ENCODE results near the gene GAPDH. TPM values are rescaled to one million over a fixed set of nuclear protein-coding genes. Genes with fewer than 3 reads are reported as not detected.
A peak's percentile ranks its signal among the peaks of the same experiment; 100 is the strongest.
"Not testable (repeated sequence)": the region's sequence is repeated elsewhere in the genome, so short reads cannot be mapped to it uniquely, and the experiment has no call there.

GAPDH gene
- total RNA-seq, 1 donor from 2014 or later = 4,109 TPM

DNA sequence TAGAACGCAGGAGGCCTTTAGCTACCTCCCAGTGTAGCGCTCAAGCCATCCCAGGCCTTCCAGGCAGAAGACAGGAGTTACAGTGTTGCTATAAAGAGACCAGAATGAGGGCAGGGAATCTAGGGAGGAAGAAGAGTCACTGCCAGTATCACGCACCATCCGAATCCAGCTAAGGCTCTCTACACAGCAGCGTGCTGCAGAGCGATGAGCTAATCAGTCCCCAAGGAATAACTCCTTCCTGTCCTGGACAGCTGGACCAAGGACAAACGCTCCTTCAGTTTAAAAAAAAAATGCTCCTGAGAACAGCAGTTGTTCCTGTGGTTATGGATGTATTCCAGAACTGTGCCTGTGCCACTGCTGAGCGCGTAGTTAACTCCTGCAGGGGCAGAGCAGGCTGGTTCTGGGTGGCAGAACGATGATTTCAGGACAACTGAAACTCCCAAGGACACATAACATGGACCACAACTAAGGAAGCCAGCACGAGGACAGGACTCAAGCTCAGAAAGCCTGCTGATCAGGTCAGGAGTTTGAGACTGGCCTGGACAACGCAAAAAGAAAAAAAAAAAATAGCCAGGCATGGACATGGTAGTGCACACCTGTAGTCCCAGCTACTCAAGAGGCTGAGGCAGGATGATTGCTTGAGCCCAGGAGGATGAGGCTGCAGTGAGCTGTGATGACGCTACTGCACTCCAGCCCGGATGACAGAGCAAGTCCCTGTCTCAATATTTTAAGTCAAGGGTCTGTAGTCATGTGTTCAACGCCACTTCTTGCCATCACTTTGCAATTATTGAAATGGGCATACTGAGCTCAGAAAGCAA is 18.9 kb downstream of the GAPDH start:
- intact Hi-C loops (cut with DNase I) = no loop called here
- DNase-seq = peak; percentile 68
- peak; percentile 42 for ATAC-seq (ENCODE audit: poor library complexity)

- DNase-seq (peak; percentile 86), ATAC-seq (ENCODE audit: poor library complexity) (peak; percentile 52)
- intact Hi-C loops (cut with DNase I) = no loop called here
These were observed 20.1 kb downstream of the GAPDH start for GRCh38 chr12:6554168-6555017.

DNA sequence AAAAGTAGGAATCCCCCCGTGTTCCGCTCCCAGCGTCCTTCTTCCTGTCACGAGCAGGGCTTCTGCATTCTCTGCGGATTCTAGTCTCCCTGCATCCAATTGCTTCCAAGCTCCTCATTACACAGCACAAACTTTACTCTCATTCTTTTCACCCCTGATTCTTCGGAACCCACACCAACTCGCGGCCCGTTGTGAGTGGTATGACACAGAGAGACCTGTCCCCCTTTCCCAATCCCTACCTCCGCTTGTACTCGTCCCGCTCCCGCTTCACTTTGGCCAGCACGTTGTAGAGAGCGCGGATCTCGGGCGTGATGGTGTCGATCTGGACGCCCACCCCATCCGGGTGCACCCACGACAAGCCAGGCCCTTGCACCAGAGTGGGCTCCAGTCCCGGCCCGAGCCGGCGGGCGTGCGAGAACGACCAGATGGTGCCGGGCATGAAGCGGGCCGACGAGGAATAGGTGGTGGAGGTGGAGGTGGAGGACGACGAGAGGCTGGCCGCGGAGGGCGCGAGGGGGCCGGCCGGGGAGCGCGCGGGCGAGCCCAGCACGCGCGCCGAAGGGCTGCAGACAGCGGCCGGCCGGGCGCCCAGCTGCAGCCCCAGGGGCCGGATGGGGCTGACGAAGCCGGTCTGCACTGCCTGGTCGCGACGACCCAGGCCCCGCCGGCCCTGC is 20.8 kb downstream of the GAPDH start:
- intact Hi-C loops (cut with DNase I) = no loop called here
- no peak for ATAC-seq (ENCODE audit: poor library complexity)
- DNase-seq = peak; percentile 50

DNA sequence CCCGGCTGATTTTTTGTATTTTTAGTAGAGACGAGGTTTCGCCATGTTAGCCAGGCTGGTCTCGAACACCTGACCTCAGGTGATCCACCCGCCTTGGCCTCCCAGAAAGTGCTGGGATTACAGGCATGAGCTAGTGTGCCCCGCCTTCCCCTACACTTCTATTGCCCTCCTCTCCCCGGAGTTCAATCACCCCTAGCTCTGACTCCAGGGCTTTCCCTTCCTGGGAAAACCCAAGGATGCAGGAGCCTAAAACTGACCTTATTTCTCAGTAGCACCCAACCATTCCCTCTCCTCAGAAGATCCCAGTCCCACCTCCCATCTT is 22.1 kb downstream of the GAPDH start:
- DNase-seq; intact Hi-C loops (cut with DNase I); ATAC-seq (ENCODE audit: poor library complexity): not testable (repeated sequence)

DNA sequence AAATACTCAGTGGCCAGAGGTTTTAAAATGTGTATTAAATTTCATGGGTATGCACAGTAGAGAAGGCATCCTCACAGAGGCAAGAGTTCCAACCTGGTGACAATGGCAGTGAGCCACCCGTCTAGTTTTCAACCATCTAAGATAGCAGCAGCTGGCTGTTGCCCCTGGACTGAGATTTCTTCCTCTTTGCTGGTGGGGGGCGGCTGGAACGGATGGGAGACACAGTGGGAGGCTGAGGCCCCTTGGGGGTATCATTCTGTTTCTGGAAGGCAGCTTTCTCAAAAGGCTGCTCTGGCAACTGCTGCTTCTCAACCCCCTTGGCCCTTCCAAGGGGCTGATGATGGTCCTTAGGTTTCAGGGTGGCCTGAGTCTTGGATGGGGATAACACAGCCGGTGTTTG is 22.5 kb downstream of the GAPDH start:
- no peak for DNase-seq
- ATAC-seq (ENCODE audit: poor library complexity) = no peak
- intact Hi-C loops (cut with DNase I) = no loop called here

GRCh38 chr12:6558014-6558760 is 23.9 kb downstream of the GAPDH start:
- intact Hi-C loops (cut with DNase I); ATAC-seq (ENCODE audit: poor library complexity): not testable (repeated sequence)
- DNase-seq = peak; percentile 38

DNA sequence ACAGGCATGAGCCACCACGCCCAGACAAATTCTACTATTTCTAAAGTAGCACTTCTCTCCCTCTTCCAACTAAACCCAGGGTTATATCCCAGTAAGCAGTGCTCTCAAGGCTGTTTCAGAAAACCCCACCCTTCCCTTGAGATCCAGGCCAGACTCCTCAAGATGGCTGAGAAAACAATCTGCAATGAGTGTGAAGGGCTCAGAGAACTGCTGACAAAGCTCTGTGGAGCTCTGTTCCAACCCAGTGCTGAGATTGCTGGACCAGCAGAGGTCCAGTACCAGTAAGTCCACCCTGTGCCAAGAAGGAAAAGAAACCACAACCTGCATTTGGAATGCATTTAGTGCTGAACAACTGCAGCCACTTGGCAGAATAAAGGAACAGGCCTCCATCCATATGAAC is 25.2 kb downstream of the GAPDH start:
- no peak for DNase-seq
- intact Hi-C loops (cut with DNase I) = no loop called here
- no peak for ATAC-seq (ENCODE audit: poor library complexity)

DNA sequence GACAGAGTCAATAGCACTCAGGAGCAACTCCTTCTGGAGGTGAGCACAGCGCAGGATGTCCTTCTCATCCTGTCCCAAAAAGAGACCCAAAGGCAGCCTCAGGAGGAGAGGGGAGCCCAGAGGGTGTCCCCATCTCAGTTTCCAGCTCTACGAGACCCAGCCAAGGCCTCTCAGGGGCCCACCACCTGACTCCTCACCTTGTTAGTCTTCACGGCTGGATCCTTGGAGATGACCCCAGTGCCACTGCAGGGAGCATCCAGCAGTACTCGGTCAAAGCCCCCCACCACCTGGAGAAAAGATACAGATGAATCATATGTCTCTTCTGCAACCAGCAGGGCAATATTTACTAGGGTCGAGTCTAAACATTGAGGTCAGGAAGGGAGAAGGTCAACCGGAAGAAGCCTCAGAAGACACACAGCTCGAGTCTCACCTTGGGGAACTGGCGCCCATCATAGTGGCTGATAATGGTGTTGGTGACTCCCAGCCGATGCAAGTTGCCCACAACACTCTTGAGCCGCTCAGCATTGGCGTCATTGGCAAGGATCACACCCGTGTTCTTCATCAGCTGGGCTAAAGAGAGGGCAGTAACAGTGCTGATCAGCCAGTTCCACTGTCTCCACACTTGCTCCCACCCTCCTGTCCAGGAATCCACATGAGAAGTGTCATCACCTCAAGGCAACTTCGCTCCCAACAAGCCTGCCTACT is 26.3 kb downstream of the GAPDH start:
- DNase-seq = peak; percentile 24
- intact Hi-C loops (cut with DNase I) = no loop called here
- ATAC-seq (ENCODE audit: poor library complexity) = no peak

GRCh38 chr12:6562881-6563280 is 28.6 kb downstream of the GAPDH start:
- intact Hi-C loops (cut with DNase I) = no loop called here
- DNase-seq = no peak
- no peak for ATAC-seq (ENCODE audit: poor library complexity)

GRCh38 chr12:6563448-6564050 is 29.2 kb downstream of the GAPDH start:
- ATAC-seq (ENCODE audit: poor library complexity) (no peak), DNase-seq (peak; percentile 68)
- intact Hi-C loops (cut with DNase I) = no loop called here

DNA sequence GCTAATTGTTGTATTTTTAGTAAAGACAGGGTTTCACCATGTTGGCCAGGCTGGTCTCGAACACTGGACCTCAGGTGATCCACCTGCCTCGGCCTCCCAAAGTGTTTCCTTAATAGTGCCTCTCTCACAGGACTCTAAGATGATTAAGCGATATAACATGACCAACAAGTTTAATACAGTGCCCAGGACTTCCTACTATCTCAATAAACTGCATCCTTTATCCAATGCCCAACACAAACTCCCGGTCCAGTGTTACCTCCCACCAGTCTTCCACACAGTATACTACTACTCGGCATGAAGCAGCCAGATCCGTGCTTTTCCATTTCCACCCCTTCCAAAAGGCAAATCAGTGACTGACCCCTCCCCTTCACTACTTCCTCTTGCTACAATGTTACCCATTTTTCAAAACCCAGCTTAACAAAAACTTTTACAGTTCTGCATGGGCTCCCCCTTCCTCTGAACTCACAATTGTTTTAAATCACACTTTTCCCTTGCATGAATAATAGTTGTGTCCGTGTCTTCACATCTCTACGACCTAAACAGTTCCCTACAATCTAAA is 32.9 kb downstream of the GAPDH start:
- ATAC-seq (ENCODE audit: poor library complexity) (no peak), DNase-seq (no peak)
- intact Hi-C loops (cut with DNase I) = no loop called here

GRCh38 chr12:6569312-6569711 is 35.0 kb downstream of the GAPDH start:
- intact Hi-C loops (cut with DNase I) = no loop called here
- no peak for DNase-seq
- no peak for ATAC-seq (ENCODE audit: poor library complexity)

DNA sequence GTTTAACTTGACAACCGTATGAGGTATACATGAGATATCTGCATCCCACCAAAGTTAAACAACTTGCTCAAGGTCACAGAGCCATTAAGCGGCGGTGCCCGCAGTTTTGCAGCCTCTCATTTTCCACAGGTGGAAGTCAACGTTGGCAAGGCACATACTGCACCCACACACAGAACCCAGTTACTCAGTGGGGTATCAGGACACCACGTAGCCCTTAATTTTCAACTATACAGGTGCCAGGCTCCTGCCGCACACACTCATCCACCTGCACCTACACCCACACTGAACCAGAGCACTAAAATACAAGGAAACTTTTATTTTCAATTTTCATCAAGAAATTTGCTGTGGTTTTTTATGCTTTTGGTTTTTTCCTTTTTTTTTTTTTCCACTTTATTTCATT is 35.5 kb downstream of the GAPDH start:
- ATAC-seq (ENCODE audit: poor library complexity) (no peak), DNase-seq (no peak)
- intact Hi-C loops (cut with DNase I) = no loop called here

DNA sequence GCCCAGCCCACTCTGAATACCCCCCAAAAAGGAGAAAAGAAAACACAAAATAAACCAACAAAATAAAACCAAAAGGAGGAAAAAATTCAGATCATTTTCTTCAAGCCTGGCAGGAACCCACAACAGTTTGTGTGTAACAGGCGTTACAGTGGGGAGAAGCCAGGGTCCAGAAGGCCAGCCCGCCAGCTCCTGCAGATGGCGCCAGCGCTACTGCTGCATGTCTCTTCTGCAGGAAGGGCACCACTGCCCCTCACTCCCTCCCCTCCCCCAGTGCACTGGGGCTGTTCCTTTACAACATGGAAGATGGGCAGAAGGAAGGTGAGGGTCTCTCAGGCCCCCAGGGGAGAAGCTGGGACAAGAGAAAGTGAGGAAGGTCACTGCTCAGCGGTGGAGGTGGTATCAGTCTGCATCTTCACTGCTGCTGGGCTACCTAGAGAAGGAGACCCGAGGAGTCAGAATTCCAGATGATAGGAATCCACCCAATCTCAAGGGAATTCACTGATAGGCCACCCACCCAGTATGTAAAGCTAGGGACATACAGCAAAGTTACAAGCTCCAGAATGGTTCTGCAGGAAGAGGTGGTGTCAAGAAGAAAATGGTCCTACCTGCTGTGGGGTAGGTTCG is 36.1 kb downstream of the GAPDH start:
- intact Hi-C loops (cut with DNase I) = no loop called here
- peak; percentile 63 for DNase-seq
- no peak for ATAC-seq (ENCODE audit: poor library complexity)

DNA sequence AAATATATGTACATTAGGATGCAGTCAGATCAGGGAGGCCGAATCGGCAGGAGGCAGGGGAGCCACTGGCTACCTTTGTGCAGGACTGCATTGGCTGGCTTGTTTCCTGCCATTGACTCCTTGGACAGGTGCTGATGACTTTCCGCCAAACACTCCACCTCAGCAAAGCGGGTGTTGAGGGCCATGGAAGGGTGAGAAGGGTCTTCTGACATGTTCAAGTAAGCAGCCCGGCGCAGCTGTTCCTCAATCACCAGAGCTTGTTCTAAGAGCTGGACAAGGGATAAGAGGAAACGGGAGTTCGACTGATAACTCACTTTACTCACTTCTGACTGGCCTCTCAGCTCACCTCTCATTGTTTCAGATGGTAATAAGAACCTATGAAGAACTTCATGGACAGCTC is 38.7 kb downstream of the GAPDH start:
- DNase-seq = no peak
- intact Hi-C loops (cut with DNase I) = no loop called here
- ATAC-seq (ENCODE audit: poor library complexity) = no peak

DNA sequence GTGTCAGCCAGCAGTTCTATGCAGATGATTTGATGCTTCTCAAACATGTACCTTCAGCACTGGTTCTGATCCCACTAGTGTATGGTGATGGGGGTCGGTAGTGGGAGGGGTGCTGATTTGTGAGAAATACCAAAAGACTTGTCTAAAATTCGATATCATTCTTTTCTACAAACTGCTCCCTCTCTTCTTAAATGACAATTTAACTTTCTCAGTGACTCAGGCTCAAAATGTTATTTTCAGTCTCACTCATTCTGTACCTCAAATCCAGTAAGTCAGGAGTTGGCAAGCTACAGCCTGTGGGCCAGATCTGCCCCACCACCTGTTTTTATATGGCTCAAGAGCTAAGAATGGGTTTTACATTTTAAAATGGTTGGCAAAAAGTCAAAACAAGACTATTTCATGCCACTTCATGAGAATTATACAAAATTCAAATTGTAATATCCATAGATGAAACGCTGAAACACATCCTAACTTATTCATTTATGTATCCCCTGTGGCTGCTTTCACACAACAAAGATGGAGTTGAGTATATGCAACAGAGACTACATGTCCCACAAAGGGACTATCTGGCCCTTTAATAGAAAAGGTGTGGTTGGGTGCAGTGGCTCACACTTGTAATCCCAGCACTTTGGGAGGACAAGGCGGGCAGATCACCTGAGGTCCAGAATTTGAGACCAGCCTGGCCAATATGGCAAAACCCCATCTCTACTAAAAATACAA is 40.4 kb downstream of the GAPDH start:
- no peak for DNase-seq
- intact Hi-C loops (cut with DNase I) = no loop called here
- ATAC-seq (ENCODE audit: poor library complexity) = no peak

GRCh38 chr12:6575648-6576047 is 41.3 kb downstream of the GAPDH start:
- no peak for DNase-seq
- intact Hi-C loops (cut with DNase I) = no loop called here
- ATAC-seq (ENCODE audit: poor library complexity) = no peak

Data from Right ventricle myocardium superior (tissue), 1 donor.